NB4 (cell line): ENCODE measurements around the gene SLC29A3.

ENCODE experiments used
- DNase-seq: peaks from one replicate; pipeline ENCODE4 v3.0.0; 2010; ENCODE audit warnings: low read depth
- H3K4me3 ChIP-seq: one replicate; pipeline ENCODE4 v1.5.1; 2011; ENCODE audit warnings: mild to moderate bottlenecking, low read depth, low read length, moderate library complexity
- CTCF ChIP-seq: IDR thresholded peaks from one replicate; pipeline ENCODE4 v1.5.1; 2012; ENCODE audit warnings: low read depth, low read length
- MAX ChIP-seq: IDR thresholded peaks from 2 replicates; pipeline ENCODE4 v1.6.1; 2011; ENCODE audit warnings: low read depth, low read length
- MYC ChIP-seq: IDR thresholded peaks from 2 replicates; pipeline ENCODE4 v1.6.1; 2011; ENCODE audit warnings: low read depth, low read length
- POLR2A ChIP-seq: IDR thresholded peaks from 2 replicates; pipeline ENCODE4 v1.6.1; 2011; ENCODE audit warnings: mild to moderate bottlenecking; ENCODE audit not compliant: insufficient read length; ENCODE audit errors: extremely low read depth

The SLC29A3 gene

GRCh38 chr10:71370031-71370430 is 51.0 kb downstream of the SLC29A3 start:
- no peak for DNase-seq
- TF ChIP-seq MAX (no peak), MYC (no peak), POLR2A (no peak), CTCF (no peak)
- H3K4me3 ChIP-seq: no peak overlapping the region

- H3K4me3 ChIP-seq: no peak overlapping the region
- TF ChIP-seq MYC (no peak), MAX (no peak), POLR2A (no peak), CTCF (no peak)
- peak; percentile 76 for DNase-seq
Measured at GRCh38 chr10:71371750-71372166, 52.7 kb downstream of the SLC29A3 start.

GRCh38 chr10:71372882-71373495 is 53.9 kb downstream of the SLC29A3 start:
- TF ChIP-seq MYC (no peak), CTCF (no peak), MAX (no peak), POLR2A (no peak)
- DNase-seq: no peak
- no peak overlapping the region for H3K4me3 ChIP-seq

GRCh38 chr10:71374481-71375233 is 55.6 kb downstream of the SLC29A3 start:
- TF ChIP-seq MYC (no peak), MAX (no peak), CTCF (no peak), POLR2A (no peak)
- DNase-seq: no peak
- no peak overlapping the region for H3K4me3 ChIP-seq

GRCh38 chr10:71375952-71376351 is 56.9 kb downstream of the SLC29A3 start:
- H3K4me3 ChIP-seq: no peak overlapping the region
- TF ChIP-seq MYC (no peak), MAX (no peak), POLR2A (no peak), CTCF (no peak)
- DNase-seq: no peak
